Adrenal gland (tissue), 5 donors: ENCODE results near the gene IL17RC.
"Not testable (repeated sequence)": the region's sequence is repeated elsewhere in the genome, so short reads cannot be mapped to it uniquely, and the experiment has no call there.

Source experiments
- POLR2A ChIP-seq, 2 donors: fragments of 450-650 bp; IDR thresholded peaks; one replicate each; pipeline ENCODE4 v1.6.1; 2017; ENCODE audit warnings: antibody characterized with exemption in 2 of 2, mild to moderate bottlenecking in 2 of 2, moderate library complexity in 1 of 2
- TF ChIP-seq, protein P1 (sequence below), 6 experiments: fragments of 450-650 bp in 4 of 6; fragments of 200-600 bp in 2 of 6; sonication (generic) in 1 of 6; IDR thresholded peaks; 1 replicate in 5 of 6; 2 replicates in 1 of 6; pipeline versions ENCODE4 v1.5.1 to v1.8.0; 2016 to 2021; ENCODE audit warnings: antibody characterized with exemption in 6 of 6, mild to moderate bottlenecking in 2 of 6, moderate library complexity in 1 of 6
- donor health status: DM: no; HTN: no; CAD: no.

DNA sequence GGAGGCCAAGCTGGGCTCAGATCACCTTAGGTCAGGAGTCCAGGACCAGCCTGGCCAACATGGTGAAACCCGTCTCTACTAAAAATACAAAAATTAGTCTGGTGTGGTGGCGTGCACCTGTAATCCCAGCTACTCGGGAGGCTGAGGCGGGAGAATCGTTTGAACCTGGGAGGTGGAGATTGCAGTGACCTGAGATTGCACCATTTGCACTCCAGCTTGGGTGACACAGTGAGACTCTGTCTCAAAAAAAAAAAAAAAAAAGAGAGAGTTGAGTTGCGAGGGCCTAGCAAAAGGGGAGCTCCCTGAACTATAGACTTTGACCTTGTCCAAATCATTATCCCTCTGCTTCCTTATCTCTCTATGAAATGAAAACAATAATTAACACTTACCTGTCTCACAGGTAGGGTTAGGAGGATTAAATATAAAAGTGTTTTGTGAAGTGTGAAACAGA, 15.9 kb upstream of the IL17RC start:
- TF ChIP-seq, protein P1, sequence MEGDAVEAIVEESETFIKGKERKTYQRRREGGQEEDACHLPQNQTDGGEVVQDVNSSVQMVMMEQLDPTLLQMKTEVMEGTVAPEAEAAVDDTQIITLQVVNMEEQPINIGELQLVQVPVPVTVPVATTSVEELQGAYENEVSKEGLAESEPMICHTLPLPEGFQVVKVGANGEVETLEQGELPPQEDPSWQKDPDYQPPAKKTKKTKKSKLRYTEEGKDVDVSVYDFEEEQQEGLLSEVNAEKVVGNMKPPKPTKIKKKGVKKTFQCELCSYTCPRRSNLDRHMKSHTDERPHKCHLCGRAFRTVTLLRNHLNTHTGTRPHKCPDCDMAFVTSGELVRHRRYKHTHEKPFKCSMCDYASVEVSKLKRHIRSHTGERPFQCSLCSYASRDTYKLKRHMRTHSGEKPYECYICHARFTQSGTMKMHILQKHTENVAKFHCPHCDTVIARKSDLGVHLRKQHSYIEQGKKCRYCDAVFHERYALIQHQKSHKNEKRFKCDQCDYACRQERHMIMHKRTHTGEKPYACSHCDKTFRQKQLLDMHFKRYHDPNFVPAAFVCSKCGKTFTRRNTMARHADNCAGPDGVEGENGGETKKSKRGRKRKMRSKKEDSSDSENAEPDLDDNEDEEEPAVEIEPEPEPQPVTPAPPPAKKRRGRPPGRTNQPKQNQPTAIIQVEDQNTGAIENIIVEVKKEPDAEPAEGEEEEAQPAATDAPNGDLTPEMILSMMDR (IDR thresholded peaks at IDR 0.05) = not testable (repeated sequence)
- TF ChIP-seq POLR2A (IDR thresholded peaks at IDR 0.05) = not testable (repeated sequence)
